Kidney capillary endothelial cell (primary cell): ENCODE results near the gene QPRT.
"Not testable (repeated sequence)": the region's sequence is repeated elsewhere in the genome, so short reads cannot be mapped to it uniquely, and the experiment has no call there.

Source experiments
- DNase-seq: peaks from one replicate; pipeline ENCODE4 v3.0.0-alpha.2; 2018; ENCODE audit warnings: low spot score

The QPRT gene

DNA sequence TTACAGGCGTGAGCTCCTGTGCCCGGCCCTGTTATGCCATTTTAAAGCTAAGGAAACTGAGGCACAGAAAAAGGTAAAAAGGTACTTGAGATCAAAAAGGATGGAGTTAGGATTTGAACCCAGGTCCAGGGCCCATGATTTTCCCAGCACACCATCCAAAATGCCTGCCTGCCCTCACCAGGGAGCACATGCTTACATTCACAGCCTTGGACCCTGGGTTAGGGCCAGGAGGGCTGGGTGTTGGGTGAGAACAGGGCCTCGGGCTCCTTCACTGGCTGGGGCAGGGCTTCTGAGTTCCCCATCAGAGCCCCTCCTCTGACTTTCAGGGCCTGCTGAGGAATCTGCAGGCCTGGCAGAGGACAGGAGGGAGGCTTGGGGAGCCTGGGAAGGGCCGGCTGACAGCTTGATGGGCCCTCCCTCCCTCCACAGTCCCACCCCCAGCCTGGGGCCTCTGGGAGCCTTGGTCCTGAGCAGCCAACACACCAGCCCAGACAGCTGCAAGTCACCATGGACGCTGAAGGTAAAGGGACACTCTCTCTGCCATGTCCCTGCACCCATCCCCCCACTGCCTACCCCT lies at the start of gene QPRT:
QPRT (plus strand) TSS at position 490 of the 577 bp plus-strand sequence; CDS start at position 508, 18 bp downstream.
- no peak for DNase-seq

DNA sequence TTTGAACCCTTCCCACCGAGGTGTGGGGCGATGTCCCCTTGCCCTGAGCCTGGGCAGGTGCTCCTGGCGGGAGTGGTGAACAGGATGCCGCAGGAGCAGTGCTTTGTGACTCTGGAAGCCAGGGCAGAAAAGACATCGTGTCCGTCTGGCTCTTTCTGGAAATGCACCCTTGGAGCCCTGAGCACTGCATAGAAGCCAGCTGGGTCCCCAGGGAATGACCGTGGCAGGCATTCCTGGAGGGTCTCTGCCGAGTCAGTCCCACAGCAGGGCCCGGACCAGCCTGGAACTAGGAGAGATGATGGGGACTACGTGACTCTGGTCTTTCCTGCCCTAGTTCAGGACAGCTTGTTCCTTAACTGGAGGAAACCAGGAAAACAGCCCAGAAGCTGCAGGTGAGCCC lies 49.7 kb upstream of the QPRT start:
- not testable (repeated sequence) for DNase-seq

DNA sequence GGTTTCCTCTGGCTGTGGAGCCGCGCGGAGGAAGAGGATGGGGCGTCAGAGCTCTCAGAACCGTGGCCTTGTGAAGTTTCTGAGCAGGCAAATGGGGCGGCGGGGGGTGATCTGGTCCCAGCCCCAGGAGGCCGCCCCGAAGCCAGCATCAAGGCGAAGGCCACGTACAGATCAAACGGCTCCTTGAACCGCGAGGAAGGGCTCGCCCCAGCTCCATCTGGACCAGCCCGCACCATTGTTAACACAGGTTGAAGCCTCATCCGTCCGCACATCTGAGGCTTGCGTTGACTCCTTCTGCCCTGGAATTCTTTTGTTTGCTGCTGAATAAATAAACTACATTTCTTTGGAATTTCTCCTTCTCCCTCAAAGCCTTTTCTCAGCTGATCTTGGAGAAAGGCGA lies 47.3 kb upstream of the QPRT start:
- not testable (repeated sequence) for DNase-seq

DNA sequence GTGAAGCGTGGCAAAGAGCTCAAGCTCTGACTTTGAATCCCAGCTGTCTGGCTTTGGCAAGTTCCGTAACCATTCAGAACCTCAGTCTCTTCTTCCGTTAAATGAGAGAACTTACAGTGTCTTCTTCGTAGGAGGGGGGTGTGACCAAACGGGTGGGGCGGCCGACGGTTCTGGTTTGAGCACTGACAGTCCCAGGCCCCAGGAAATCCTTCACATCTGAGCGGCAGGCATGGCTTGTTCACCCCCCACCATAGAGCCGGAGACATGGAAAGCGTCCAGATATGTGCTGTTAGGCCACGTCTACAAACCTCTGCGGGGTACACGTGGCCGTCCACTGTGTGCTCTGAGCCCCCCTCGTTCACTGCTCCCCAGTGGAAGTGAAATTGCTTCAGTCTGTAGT lies 43.1 kb upstream of the QPRT start:
- DNase-seq = not testable (repeated sequence)

DNA sequence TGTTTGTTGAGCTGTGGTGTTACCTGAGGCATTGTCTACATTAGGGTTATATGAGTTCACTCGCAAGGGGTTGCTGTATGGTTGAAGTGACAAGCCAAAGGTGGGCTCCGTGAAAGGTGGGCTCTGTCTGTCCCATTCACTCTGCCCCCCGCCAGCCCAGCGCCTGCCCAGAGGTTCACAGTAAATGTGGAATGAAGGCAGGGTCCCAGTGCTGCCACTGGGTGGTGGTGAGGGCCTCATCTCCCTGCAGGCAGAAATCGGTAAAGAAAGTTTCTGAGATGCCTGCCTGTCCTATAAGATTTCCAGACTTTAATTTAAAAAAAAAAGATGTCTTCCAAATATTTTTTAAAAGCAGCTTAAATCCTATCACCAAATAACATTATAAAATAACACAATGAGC lies 42.6 kb upstream of the QPRT start:
- DNase-seq = not testable (repeated sequence)

DNA sequence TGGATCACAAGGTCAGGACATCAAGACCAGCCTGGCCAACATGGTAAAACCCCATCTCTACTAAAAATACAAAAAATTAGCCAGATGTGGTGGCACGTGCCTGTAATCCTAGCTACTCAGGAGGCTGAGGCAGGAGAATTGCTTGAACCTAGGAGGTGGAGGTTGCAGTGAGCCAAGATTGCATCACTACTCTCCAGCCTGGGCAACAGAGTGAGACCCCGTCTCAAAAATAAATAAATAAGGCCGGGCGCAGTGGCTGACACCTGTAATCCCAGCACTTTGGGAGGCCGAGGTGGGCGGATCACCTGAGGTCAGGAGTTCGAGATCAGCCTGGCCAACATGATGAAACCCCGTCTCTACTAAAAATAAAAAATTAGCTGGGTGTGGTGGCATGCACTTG lies 40.2 kb upstream of the QPRT start:
- DNase-seq = not testable (repeated sequence)

DNA sequence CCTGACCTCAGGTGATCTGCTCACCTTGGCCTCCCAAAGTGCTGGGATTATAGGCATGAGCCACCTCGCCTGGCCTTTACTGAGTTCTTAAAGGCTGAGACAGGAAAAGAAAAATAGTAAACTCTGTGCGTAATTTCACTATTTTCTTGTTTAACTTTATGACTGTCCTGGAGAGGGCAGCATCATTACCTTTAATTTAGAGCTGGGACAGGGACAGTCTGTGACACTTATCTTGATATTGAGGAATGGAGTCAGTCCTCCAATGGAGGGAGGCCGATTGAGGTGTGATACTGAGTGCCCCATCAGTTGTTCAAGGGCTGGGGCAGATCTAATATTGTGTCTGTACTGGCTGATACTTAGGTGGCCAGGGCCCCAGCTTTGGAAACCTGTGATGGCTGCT lies 37.4 kb upstream of the QPRT start:
- no peak for DNase-seq

DNA sequence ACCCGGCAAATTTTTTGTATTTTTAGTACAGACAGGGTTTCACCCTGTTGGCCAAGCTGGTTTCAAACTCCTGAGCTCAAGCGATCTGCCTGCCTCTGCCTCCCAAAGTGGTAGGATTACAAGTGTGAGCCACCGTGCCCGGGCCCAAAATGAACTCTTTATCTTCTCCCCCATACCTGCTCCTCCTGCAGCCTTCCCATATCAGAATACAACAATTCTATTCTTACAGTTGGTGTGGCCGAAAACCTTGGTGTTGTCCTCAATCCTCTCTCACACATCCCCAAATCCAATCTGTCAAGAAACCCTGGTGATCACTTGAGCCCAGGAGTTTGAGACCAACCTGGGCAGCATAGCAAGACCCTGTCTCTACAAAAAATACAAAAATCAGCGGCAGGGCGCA lies 35.4 kb upstream of the QPRT start:
- DNase-seq = no peak

DNA sequence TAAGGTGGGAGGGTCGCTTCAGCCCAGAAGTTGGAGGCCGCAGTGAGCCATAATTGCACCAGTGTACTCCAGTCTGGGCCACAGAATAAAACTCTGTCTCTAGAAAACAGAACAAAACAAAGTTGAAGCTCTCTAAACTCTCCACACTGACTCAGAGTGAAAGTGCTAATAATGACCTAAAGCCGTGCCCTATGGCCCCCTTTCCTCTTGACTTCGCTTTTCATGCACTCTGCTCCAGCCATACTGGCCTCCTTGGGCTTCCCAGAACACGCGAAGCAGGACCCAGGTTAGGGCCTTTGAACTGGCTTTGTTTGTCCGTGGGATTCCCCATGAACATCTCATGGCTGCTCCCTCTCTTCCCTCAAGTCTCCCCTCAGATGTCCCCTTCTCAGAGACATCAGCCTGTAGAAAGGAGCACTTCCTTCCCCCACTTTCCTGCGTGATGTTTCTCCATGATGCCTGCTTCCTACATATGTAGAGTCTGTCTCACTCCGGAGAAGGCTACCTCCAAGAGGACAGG lies 34.6 kb upstream of the QPRT start:
- DNase-seq = no peak

DNA sequence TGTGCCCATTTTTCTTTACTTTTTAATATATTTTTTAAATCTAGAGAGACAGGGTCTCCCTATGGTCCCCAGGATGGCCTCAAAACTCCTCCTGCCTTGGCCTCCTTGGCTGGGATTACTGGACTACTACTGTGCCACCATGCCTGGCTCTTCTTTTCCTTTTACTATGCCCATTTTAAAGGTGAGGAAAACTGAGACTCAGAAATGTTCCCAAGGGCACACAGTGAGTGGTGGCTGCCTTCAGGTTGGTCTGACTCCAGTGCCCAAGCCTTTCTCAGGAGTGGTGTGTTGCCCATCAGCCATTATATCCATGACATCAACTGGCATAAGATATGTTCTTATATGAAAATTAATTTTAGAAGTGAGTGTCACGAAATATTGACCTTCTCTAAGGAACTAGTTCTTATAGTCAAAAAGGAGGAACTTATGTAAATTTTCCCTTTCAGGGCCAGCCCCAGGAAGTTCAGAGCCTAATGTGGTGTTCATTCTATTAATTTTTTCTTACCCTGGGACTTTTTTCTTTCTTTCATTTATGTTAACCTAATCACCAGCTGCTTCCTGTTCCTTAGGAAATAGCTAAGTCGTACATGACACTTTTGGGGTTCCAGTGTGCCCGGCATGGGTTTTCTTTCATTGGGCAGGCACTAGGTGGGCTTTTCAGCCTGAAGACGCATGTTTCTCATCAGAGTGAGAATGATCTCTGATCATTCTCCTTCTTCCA lies 33.8 kb upstream of the QPRT start:
- no peak for DNase-seq

DNA sequence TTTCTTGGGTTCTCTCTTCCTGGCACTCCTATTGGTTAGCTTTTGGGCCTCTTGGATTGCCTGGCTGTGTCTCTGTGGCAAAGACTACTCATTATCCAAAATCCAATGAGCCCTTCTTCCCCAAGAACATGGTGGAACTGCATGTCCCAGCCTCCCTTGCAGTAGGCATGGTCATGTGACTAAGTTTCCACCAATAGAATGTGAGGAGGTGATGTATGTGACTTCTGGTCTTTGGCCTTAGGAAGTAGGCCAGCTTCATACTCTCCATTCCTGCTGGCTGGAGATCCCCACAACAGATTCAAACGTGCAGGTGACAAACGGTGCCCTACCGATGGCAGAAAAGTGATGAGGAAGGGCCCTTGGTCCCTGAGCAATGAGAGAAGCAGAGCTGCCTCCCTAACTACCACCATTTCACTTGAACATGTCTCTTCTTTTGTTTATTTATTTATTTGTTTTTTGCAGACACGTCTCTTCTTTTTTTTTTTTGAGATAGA lies 33.2 kb upstream of the QPRT start:
- peak; percentile 13 for DNase-seq

DNA sequence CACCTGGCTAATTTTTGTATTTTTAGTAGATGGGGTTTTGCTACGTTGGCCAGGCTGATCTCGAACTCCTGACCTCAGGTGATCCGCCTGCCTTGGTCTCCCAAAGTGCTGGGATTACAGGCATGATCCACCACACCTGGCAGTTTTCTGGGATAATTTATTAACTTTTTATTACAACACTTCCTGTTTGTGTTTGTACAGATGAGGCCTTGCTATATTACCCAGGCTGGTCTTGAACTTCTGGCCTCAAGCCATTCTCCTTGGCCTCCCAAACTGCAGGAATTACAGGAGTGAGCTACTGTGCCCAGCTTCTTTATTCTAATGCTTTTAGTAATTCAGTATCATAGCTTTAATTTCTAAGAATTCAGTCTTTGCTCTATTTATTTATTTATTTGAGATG lies 32.0 kb upstream of the QPRT start:
- DNase-seq = no peak

DNA sequence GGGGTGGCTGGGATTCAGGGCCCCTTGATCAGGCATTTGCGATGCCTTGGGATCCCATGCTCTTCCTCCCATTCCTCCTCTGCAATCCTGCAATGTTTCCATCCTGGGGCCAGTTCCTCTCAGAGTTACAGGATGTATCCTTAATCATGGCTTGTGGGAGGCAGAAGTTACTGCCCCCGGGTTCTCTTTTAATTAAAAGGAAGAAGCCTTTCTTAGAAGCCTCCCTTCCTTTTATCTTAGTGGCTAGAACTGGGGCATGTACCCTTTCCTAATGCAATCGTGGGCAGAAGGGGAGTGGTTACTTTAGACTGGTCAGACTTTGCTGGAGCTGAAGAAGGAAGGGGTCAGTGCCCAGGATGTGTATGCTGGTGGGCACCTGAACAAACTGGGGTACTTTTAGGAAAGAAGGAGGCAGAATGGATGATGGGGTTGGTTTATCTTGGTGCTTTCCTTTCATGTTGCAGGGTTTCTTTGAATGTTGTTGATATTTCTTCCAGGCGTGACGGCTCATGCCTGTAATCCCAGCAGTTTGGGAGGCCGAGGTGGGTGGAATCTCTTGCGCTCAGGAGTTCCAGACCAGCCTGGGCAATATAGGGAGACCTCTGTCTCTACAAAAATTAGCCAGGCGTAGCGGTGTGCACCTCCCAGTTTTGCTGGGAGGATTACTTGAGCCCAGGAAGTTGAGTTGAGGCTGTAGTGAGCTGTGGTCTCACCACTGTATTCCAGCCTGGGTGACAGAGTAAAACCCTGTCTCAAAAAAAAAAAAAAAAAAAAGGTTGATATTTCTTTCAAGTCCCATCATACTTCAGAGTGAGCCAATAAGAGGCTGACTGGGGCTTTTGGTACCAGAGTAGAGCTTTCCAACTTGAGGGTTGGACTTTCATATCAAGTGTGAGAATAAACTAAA lies 29.1 kb upstream of the QPRT start:
- no peak for DNase-seq

DNA sequence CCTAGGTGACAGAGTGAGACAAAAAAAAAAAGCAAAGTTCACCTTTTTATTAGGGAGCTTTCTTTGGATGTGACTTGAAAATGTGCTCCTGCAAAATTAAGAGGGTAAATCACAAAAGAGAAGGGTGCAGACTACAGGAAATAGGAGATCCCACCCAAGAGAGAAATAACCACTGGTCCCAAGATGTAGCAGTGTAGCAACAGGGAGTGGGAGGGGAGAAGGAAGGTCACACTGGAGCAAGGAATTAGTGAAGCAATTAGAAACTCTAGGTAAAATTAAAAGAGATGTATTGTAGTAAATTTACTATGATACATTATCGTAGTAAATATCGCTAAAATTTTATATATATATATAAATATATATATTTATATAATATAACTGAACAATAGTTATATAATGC lies 28.2 kb upstream of the QPRT start:
- no peak for DNase-seq

DNA sequence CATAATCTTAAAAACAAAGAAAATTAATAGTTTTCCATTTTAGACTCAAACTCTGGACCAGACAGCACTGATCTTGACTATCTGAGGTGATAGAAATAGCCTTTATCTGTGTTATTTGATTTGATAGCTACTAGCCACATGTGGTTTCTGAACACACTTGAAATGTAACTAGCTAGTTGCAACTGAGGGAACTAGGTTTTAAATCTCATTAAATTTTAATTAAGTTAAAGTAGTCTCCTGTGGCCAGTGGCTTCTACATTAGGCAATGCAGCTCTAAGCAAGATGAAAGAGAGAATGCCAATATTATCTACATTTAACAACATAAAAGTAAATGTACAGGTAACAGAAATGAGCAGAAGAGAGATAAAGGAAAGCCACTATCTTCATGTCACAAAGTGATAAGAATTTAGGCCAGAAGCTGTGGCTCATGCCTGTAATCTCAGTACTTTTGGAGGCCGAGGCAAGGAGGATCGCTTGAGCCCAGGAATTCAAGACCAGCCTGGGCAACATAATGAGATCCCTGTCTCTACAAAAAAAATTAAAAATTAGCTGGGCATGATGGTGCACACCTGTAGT lies 27.1 kb upstream of the QPRT start:
- DNase-seq = no peak

DNA sequence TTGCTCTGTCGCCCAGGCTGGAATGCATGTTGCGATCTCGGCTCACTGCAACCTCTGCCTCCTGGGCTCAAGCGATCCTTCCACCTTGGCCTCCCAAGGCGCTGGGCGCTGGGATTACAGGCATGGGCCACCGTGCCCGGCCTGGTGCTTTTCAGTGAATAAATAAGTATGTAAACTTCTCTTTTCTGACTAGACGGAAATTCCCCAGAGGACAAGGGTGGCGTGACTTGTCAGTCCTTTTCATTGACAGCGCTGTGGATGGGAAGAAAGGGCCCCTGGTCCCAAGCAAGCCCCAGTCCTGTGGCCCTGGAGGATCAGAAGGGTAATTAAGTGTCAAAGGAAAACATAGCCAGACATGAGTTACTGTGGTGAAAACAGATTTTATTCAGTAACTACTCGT lies 25.5 kb upstream of the QPRT start:
- DNase-seq = no peak

DNA sequence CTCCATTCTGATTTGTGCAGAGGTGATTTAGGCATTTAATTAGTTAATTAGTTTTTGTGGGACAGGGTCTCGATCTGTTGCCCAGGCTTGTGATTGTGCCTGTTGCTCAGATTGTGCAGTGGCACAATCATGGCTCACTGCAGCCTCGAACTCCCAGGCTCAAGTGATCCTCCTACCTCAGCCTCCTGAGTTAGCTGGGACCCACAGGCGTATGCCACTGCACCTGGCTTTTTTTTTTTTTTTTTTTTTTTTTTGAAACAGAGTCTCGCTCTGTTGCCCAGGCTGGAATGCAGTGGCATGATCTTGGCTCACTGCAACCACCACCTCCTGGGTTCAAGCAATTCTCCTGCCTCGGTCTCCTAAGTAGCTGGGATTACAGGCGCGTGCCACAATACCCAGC lies 25.1 kb upstream of the QPRT start:
- DNase-seq = not testable (repeated sequence)

DNA sequence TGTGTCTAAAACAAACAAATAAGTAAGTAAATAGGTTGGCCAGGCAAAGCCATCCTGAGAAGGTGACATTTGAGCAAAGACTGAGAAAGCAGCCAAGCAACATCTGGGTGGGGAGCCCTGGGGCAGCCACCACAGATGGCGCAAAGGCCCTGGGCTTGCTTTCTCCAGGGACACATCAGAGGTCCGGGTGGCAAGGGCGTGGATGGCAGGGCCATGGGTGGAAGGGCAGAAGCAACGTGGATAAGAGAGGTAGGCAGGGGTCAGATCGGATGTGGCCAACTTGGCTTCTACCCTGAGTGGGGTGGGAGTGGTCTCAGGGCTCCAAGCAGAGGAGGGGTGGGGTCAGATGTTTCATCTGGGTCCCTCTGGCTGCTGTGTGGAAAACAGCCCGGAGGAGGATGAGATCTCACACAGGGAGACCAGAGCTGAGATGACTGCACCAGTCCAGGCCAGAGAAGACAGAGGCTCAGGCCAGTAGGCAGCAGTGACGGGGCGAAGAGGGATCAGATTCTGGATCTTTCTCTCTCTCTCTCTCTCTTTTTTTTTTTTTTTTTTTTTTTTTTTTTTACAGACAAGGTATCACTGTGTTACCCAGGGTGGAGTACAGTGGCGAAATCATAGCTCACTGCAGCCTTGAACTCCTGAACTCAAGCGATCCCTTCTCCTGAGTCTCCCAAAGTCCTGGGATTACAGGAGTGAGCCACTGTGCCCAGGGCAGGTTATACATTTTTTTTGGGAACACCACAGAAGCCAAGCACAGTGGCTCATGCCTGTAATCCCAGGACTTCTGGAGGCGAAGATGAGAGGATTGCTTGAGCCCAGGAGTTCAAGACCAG lies 22.1 kb upstream of the QPRT start:
- DNase-seq = no peak

DNA sequence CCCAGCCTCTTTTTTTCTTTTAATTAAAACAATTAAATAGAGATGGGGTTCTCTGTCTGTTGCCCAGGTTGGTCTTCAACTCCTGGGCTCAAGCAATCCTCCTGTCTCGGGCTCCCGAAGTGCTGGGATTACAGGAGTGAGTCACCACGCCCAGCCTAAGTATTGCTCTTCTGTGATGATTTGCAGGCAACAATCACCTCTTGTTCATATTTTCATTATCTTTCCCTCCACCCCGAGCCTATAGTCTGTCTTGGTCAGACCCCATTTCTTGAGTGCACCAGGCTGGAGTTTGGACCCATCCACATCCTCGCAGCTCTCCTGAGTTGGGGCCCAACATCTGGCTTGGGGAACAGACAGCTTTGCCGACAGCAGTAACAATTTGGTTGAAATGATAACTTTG lies 20.3 kb upstream of the QPRT start:
- DNase-seq = no peak

DNA sequence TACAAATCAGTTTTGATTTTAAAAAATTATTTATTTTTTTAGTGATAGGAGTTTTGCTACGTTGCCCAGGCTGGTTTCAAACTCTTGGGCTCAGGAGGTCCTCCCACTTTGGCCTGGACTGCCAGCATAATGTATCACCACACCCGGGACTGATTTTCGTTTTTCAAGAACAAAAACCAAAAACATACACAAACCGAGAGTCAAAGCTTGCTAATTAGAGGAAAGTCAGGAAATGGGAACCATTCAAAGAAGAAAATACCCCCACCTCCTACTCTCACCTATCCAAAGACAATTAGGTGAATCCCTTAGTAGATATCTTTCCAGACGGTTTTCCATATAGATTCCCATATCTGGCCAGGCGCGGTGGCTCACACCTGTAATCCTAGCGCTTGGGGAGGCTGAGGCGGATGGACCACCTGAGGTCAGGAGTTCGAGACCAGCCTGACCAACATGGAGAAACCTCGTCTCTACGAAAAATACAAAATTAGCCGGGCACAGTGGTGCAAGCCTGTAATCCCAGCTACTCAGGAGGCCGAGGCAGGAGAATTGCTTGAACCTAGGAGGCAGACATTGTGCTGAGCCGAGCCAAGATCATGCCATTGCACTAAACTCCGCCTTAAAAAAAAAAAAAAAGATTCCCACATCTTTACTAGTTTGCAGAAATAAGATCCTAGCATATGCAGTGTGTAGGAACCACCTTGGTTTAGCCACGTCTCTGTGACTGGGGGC lies 16.8 kb upstream of the QPRT start:
- DNase-seq = no peak

DNA sequence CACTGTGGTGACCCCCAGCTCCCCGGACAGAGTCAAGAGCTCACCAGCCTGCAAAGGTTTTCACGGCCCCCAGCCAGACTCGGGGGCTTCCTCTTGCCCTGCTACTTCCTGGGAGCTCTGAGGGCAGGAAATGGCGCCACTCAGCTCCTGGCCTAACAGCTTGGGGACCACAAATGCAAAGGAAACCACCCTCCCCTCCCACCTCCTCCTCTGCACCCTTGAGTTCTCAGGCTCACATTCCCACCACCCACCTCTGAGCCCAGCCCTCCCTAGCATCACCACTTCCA lies 16.3 kb upstream of the QPRT start:
- no peak for DNase-seq
